ENCODE measurements around the gene PDGFB.

Gene PDGFB

GRCh38 chr22:39174498-39175352 lies 70.1 kb downstream of the PDGFB start:
- peak; percentile 38 for DNase-seq (ENCODE audit: low read depth)

GRCh38 chr22:39173787-39174497 lies 70.8 kb downstream of the PDGFB start:
- peak; percentile 13 for DNase-seq (ENCODE audit: low read depth)

Measured in stimulated activated CD8-positive, alpha-beta memory T cell treated with anti-CD3 and anti-CD28 coated beads, Interleukin-7, amount 100 ng/mL, for 24 hours (primary cell).